OCI-LY1 (cell line): ENCODE measurements around the gene PAGE5.

Source experiments
- H2AFZ ChIP-seq: fragments of 200-600 bp; sonication (generic), shearing (Covaris generic); 2 replicates; pipeline ENCODE4 v1.6.0; 2014; ENCODE audit warnings: antibody characterized with exemption, mild to moderate bottlenecking, low read length
- H3F3A ChIP-seq: fragments of 200-600 bp; sonication (generic), shearing (Covaris generic); 2 replicates; pipeline ENCODE4 v1.6.0; 2014; ENCODE audit warnings: mild to moderate bottlenecking, antibody characterized with exemption, low read length, moderate library complexity; ENCODE audit not compliant: insufficient read depth
- H3K27ac ChIP-seq: fragments of 200-600 bp; sonication (generic); 2 replicates; pipeline ENCODE4 v1.5.1; 2014; ENCODE audit warnings: low read length, mixed run types, mild to moderate bottlenecking, low read depth; ENCODE audit not compliant: poor library complexity, severe bottlenecking
- H3K27me3 ChIP-seq: fragments of 200-600 bp; sonication (generic); 2 replicates; pipeline ENCODE4 v1.6.0; 2014; ENCODE audit warnings: antibody characterized with exemption, mild to moderate bottlenecking, low read length, moderate library complexity; ENCODE audit not compliant: insufficient read depth
- H3K36me3 ChIP-seq: fragments of 200-600 bp; sonication (generic); 2 replicates; pipeline ENCODE4 v1.6.1; 2014; ENCODE audit warnings: mild to moderate bottlenecking, antibody characterized with exemption, low read length, moderate library complexity, mixed read lengths; ENCODE audit not compliant: insufficient read depth
- H3K4me1 ChIP-seq: fragments of 200-600 bp; sonication (generic); 2 replicates; pipeline ENCODE4 v1.5.1; 2014; ENCODE audit warnings: mild to moderate bottlenecking, low read length, moderate library complexity; ENCODE audit not compliant: insufficient read depth, severe bottlenecking
- H3K4me2 ChIP-seq: fragments of 200-600 bp; sonication (generic), shearing (Covaris generic); 2 replicates; pipeline ENCODE4 v1.6.1; 2014; ENCODE audit warnings: low read length
- H3K4me3 ChIP-seq: fragments of 200-600 bp; sonication (generic); 2 replicates; pipeline ENCODE4 v1.5.1; 2014; ENCODE audit warnings: low read length, low read depth, mild to moderate bottlenecking, mixed read lengths; ENCODE audit not compliant: poor library complexity, severe bottlenecking
- H3K79me2 ChIP-seq: fragments of 200-600 bp; shearing (Covaris generic); 2 replicates; pipeline ENCODE4 v1.6.1; 2016; ENCODE audit warnings: mixed run types, low read length, mixed read lengths; ENCODE audit not compliant: insufficient read depth
- H3K9ac ChIP-seq: fragments of 200-600 bp; sonication (generic), shearing (Covaris generic); 2 replicates; pipeline ENCODE4 v1.6.1; 2014; ENCODE audit warnings: mild to moderate bottlenecking, low read length, mixed read lengths
- H3K9me2 ChIP-seq: fragments of 200-600 bp; sonication (generic), shearing (Covaris generic); 2 replicates; pipeline ENCODE4 v1.6.1; 2014; ENCODE audit warnings: low read depth, mild to moderate bottlenecking, low read length, mixed read lengths
- H3K9me3 ChIP-seq: fragments of 200-600 bp; shearing (Covaris generic); 2 replicates; pipeline ENCODE4 v1.6.1; 2014; ENCODE audit warnings: low read length, mixed read lengths
- H4K20me1 ChIP-seq: fragments of 200-600 bp; sonication (generic), shearing (Covaris generic); 2 replicates; pipeline ENCODE4 v1.6.0; 2016; ENCODE audit warnings: mild to moderate bottlenecking, low read length; ENCODE audit not compliant: insufficient read depth
- CTCF ChIP-seq: fragments of 200-600 bp; sonication (generic), shearing (Covaris generic); IDR thresholded peaks from 2 replicates; pipeline ENCODE4 v1.5.1; 2017; ENCODE audit warnings: mild to moderate bottlenecking, antibody characterized with exemption, low read length, moderate library complexity, mixed read lengths
- EZH2 ChIP-seq: fragments of 200-600 bp; sonication (generic), shearing (Covaris generic); IDR thresholded peaks from 2 replicates; pipeline ENCODE4 v1.8.0; 2017; ENCODE audit warnings: borderline replicate concordance, mixed run types, mild to moderate bottlenecking, antibody characterized with exemption, low read length, moderate library complexity, mixed read lengths

The PAGE5 gene

GRCh38 chrX:55260806-55261205, 40.7 kb downstream of the PAGE5 start:
- no peaks in the 10 kb centered on the region for H3K36me3 ChIP-seq
- H3K4me1 ChIP-seq, result no peaks in the 10 kb centered on the region
- H3K4me2 ChIP-seq, result no peak overlapping the region
- H3K9ac ChIP-seq, result no peak overlapping the region
- TF ChIP-seq EZH2 (no peak), CTCF (no peak)
- no peak overlapping the region for H3K27ac ChIP-seq
- H3K9me3 ChIP-seq, result no peaks in the 10 kb centered on the region
- H3K79me2 ChIP-seq, result no peaks in the 10 kb centered on the region
- H3K4me3 ChIP-seq, result no peak overlapping the region
- no peak overlapping the region for H2AFZ ChIP-seq
- H3F3A ChIP-seq, result no peaks in the 10 kb centered on the region
- no peaks in the 10 kb centered on the region for H4K20me1 ChIP-seq
- H3K9me2 ChIP-seq, result no peaks in the 10 kb centered on the region
- no peaks in the 10 kb centered on the region for H3K27me3 ChIP-seq

- H3K9me2 ChIP-seq, result no peaks in the 10 kb centered on the region
- H3K27ac ChIP-seq, result no peak within 1 kb of the TSS
- no peaks in the 10 kb centered on the region for H3K27me3 ChIP-seq
- H3K4me2 ChIP-seq, result no peak within 1 kb of the TSS
- H3F3A ChIP-seq, result no peaks in the 10 kb centered on the region
- no peaks in the 10 kb centered on the region for H3K36me3 ChIP-seq
- TF ChIP-seq EZH2 (no peak), CTCF (no peak)
- no peak within 1 kb of the TSS for H2AFZ ChIP-seq
- no peaks in the 10 kb centered on the region for H4K20me1 ChIP-seq
- no peak within 1 kb of the TSS for H3K9ac ChIP-seq
- no peak within 1 kb of the TSS for H3K4me3 ChIP-seq
- H3K9me3 ChIP-seq, result no peaks in the 10 kb centered on the region
- no peaks in the 10 kb centered on the region for H3K4me1 ChIP-seq
- H3K79me2 ChIP-seq, result no peaks in the 10 kb centered on the region
These were observed 44.7 kb downstream of the PAGE5 start, which contains the start of gene PAGE3 for GRCh38 chrX:55264816-55265215. Gene PAGE3, minus strand, starts transcription at chrX:55264916. Its CDS starts 1,013 bp downstream, at chrX:55263903.
